Measurements from ENCODE around the gene PIK3C2G. TPM values are rescaled to one million over a fixed set of nuclear protein-coding genes. Genes with fewer than 3 reads are reported as not detected.

PIK3C2G gene
- polyA plus RNA-seq, 2 of the 4 experiments (the other 2 are of a cell fraction) = 0.01 TPM; not detected in 1

GRCh38 chr12:18595412-18595811, 334.1 kb downstream of the PIK3C2G start:
- ChIA-PET CTCF (no interaction called here), POLR2A (no interaction called here)
- H3K4me3 ChIP-seq = no peak overlapping the region
- no peak for ATAC-seq
- no peak for TF ChIP-seq POLR2A (IDR thresholded peaks at IDR 0.05; ENCODE audit: low read length)
- TF ChIP-seq CEBPB (IDR thresholded peaks at IDR 0.05) = no peak
- TF ChIP-seq CBX8 (IDR thresholded peaks at IDR 0.05) = no peak
- TF ChIP-seq ZSCAN20 (CRISPR knock-in tag; IDR thresholded peaks at IDR 0.05) = no peak
- TF ChIP-seq KDM1A (IDR thresholded peaks at IDR 0.05; ENCODE audit: low read depth) = no peak
- no peak for TF ChIP-seq FOXS1 (CRISPR knock-in tag; IDR thresholded peaks at IDR 0.05)
- TF ChIP-seq HEYL (CRISPR knock-in tag; IDR thresholded peaks at IDR 0.05) = no peak
- TF ChIP-seq E2F6 (IDR thresholded peaks at IDR 0.05; ENCODE audit: borderline replicate concordance, low read depth) = no peak
- no peak for TF ChIP-seq ESRRA (IDR thresholded peaks at IDR 0.05; ENCODE audit: borderline replicate concordance, low read length)
- no peak for TF ChIP-seq PHF8 (IDR thresholded peaks at IDR 0.05; ENCODE audit: borderline replicate concordance, low read depth)
- no peak for TF ChIP-seq ZC3H11A (IDR thresholded peaks at IDR 0.05)
- TF ChIP-seq HOXA7 (CRISPR knock-in tag; IDR thresholded peaks at IDR 0.05) = no peak
- TF ChIP-seq RARB (CRISPR knock-in tag; IDR thresholded peaks at IDR 0.05) = no peak
- no peak for TF ChIP-seq RNF2 (IDR thresholded peaks at IDR 0.05; ENCODE audit: borderline replicate concordance, low read depth)
- TF ChIP-seq ZFP36 (IDR thresholded peaks at IDR 0.05; ENCODE audit: borderline replicate concordance, partially characterized antibody) = no peak
- no peak for TF ChIP-seq ZNF302 (CRISPR knock-in tag; IDR thresholded peaks at IDR 0.05)
- no peak for TF ChIP-seq CHD4 (IDR thresholded peaks at IDR 0.05; ENCODE audit: borderline replicate concordance)
- no peak for TF ChIP-seq HMGXB4 (CRISPR knock-in tag; IDR thresholded peaks at IDR 0.05; ENCODE audit: borderline replicate concordance)
- TF ChIP-seq CTCF (IDR thresholded peaks at IDR 0.05) = no peak
- no peak overlapping the region for H3K4me2 ChIP-seq
- no peaks in the 10 kb centered on the region for H3K4me1 ChIP-seq
- H3K27ac ChIP-seq = no peak overlapping the region
- DNase-seq (ENCODE audit: low read depth in 1 of 2, low spot score in 1 of 2) = no peak
- H3K9me3 ChIP-seq = no peaks in the 10 kb centered on the region
- no peak for FAIRE-seq

GRCh38 chr12:18601962-18602361, 340.6 kb downstream of the PIK3C2G start:
- FAIRE-seq (no peak), DNase-seq (ENCODE audit: low read depth in 1 of 2, low spot score in 1 of 2) (no peak), ATAC-seq (no peak)
- 50% methylated on average over 6 of the region's 7 CpGs for WGBS (ENCODE audit: missing lambda C conversion rate)
- Histone ChIP-seq H3K4me2 (no peak overlapping the region), H3K4me3 (no peak overlapping the region), H3K27ac (no peak overlapping the region), H3K9me3 (no peaks in the 10 kb centered on the region; the same call in 2 of the 3 replicates), H3K4me1 (no peaks in the 10 kb centered on the region)
- POLR2A ChIA-PET = no interaction called here
- no peak for TF ChIP-seq KDM1A (IDR thresholded peaks at IDR 0.05; ENCODE audit: low read depth)
- TF ChIP-seq TFCP2L1 (CRISPR knock-in tag; IDR thresholded peaks at IDR 0.05) = no peak
- no peak for TF ChIP-seq PBX3 (IDR thresholded peaks at IDR 0.05)
- no peak for TF ChIP-seq TP53 (CRISPR knock-in tag; IDR thresholded peaks at IDR 0.05)
- no peak for TF ChIP-seq ELK1 (IDR thresholded peaks at IDR 0.05; ENCODE audit: low read depth, low read length)
- no peak for TF ChIP-seq HMGXB4 (CRISPR knock-in tag; IDR thresholded peaks at IDR 0.05; ENCODE audit: borderline replicate concordance)
- TF ChIP-seq BCL3 (IDR thresholded peaks at IDR 0.05) = no peak
- no peak for TF ChIP-seq SREBF2 (IDR thresholded peaks at IDR 0.05)
- CTCF ChIA-PET = no interaction called here
